Gastroesophageal sphincter (tissue), 4 donors: ENCODE measurements around the gene SLC36A2. TPM values are rescaled to one million over a fixed set of nuclear protein-coding genes. Genes with fewer than 3 reads are reported as not detected.

Source experiments
- ATAC-seq: fragments of 150-250 bp; one replicate; pipeline ENCODE4 v1.9.1; 2016; ENCODE audit warnings: mild to moderate bottlenecking, moderate library complexity
- H3K27ac ChIP-seq, 4 donors: fragments of 200-600 bp; sonication (generic) in 3 of 4; 1 replicate in 3 of 4; 2 replicates in 1 of 4; pipeline ENCODE4 v1.5.1; 2016 to 2019
- H3K27me3 ChIP-seq: fragments of 200-600 bp; sonication (generic); one replicate; pipeline ENCODE4 v1.5.1; 2019
- H3K36me3 ChIP-seq, 2 donors: fragments of 200-600 bp; sonication (generic); one replicate each; pipeline ENCODE4 v1.5.1; 2019; ENCODE audit warnings: control low read depth in 1 of 2
- H3K4me1 ChIP-seq, 3 donors: fragments of 200-600 bp; sonication (generic); 1 replicate in 2 of 3; 2 replicates in 1 of 3; pipeline ENCODE4 v1.5.1; 2016 to 2019; ENCODE audit warnings: control low read depth in 2 of 3
- H3K4me3 ChIP-seq, 2 donors: fragments of 200-600 bp; sonication (generic); one replicate each; pipeline ENCODE4 v1.5.1; 2019; ENCODE audit warnings: mild to moderate bottlenecking in 1 of 2, moderate library complexity in 1 of 2
- H3K9me3 ChIP-seq, 3 donors: fragments of 200-600 bp; sonication (generic); one replicate each; pipeline ENCODE4 v1.5.1; 2017 to 2019; ENCODE audit warnings: control low read depth in 2 of 3
- EP300 ChIP-seq: sonication (generic); formaldehyde crosslinking; IDR thresholded peaks from one replicate; pipeline ENCODE4 v1.6.1; 2017; ENCODE audit warnings: antibody characterized with exemption, mild to moderate bottlenecking
- POLR2A ChIP-seq, 2 donors: fragments of 450-650 bp; IDR thresholded peaks; one replicate each; pipeline ENCODE4 v1.6.1; 2017; ENCODE audit warnings: antibody characterized with exemption in 2 of 2, mild to moderate bottlenecking in 2 of 2, moderate library complexity in 1 of 2
- POLR2AphosphoS5 ChIP-seq: sonication (generic); formaldehyde crosslinking; IDR thresholded peaks from one replicate; pipeline ENCODE4 v1.6.1; 2017; ENCODE audit warnings: antibody characterized with exemption
- WGBS, 2 donors: methylation state at CpG; one replicate each; pipeline ENCODE4 v1.1.5; 2018; ENCODE audit warnings: low coverage in 1 of 2; 5-methylcytosine and 5-hydroxymethylcytosine counted together
- total RNA-seq, 4 donors: library from RNA; depleted of rRNA; stranded (reverse); fragments of >200 nt; gene quantifications; one replicate each; pipeline ENCODE4 v1.1.0, GENCODE V29; 2016
- TF ChIP-seq, protein P1 (sequence below), 4 experiments: fragments of 200-600 bp in 2 of 4; fragments of 450-650 bp in 2 of 4; sonication (generic) in 1 of 4; IDR thresholded peaks; one replicate each; pipeline ENCODE4 v1.5.1; 2017 to 2019; ENCODE audit warnings: antibody characterized with exemption in 4 of 4, mild to moderate bottlenecking in 2 of 4, moderate library complexity in 2 of 4

The SLC36A2 gene
- total RNA-seq, 4 donors from 2014 or later: not detected

DNA sequence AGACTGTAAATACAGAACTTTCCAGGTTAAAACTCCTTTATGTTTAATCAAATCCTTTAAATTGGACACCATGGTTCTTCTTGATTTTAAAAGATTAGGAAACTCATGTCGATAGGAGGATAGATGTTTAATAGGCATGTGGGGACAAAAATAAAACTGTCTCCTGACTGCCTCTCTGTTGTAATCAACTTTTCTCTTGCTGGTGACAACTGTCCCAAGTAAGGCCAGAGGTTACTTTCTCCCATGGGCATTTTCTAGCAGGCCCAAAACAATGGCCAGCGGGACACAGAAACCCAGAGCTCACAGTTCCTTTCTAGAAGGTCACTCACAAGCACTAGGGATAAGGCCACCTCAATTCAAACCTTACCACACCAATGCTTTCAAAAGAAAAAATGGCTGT lies 14.5 kb downstream of the SLC36A2 start:
- no peaks in the 10 kb centered on the region for H3K27me3 ChIP-seq

DNA sequence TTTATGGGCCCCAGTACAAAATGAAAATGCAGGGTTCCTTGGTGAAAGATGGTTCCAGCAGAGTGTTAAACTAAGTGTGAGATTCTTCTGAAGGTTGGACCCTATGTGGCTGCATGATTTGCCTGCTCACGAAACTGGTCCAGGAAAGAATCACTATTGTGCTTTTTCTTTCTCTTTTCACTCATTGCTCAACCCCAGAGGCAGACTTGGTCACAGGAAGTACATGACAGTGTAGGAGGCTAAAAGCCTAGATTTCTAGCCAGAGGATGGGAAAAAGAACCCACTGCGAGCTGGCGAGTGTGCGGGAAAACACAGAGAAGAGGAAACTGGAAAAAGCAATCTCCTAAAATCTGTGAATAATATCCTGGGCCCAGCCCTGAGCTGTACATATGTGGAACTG lies 18.6 kb downstream of the SLC36A2 start:
- no peak for TF ChIP-seq EP300
- no peak for TF ChIP-seq POLR2A (IDR thresholded peaks at IDR 0.05)
- no peak overlapping the region for H3K4me3 ChIP-seq
- no peak overlapping the region for H3K27ac ChIP-seq
- H3K36me3 ChIP-seq: no peaks in the 10 kb centered on the region
- H3K27me3 ChIP-seq: no peaks in the 10 kb centered on the region
- H3K9me3 ChIP-seq: no peaks in the 10 kb centered on the region
- ATAC-seq: no peak
- H3K4me1 ChIP-seq: no peaks in the 10 kb centered on the region
- WGBS, 2 donors: 57 to 83% methylated on average over 1 to 3 of the region's 4 CpGs

More for the DNA sequence above, 14.5 kb downstream of the SLC36A2 start:
- Histone ChIP-seq H3K4me3 (no peak overlapping the region), H3K36me3 (no peaks in the 10 kb centered on the region), H3K4me1 (no peaks in the 10 kb centered on the region), H3K9me3 (no peaks in the 10 kb centered on the region), H3K27ac (no peak overlapping the region)
- ATAC-seq: no peak
- 88% methylated on average over 1 of the region's 2 CpGs for WGBS, 2 donors
- TF ChIP-seq, protein P1, sequence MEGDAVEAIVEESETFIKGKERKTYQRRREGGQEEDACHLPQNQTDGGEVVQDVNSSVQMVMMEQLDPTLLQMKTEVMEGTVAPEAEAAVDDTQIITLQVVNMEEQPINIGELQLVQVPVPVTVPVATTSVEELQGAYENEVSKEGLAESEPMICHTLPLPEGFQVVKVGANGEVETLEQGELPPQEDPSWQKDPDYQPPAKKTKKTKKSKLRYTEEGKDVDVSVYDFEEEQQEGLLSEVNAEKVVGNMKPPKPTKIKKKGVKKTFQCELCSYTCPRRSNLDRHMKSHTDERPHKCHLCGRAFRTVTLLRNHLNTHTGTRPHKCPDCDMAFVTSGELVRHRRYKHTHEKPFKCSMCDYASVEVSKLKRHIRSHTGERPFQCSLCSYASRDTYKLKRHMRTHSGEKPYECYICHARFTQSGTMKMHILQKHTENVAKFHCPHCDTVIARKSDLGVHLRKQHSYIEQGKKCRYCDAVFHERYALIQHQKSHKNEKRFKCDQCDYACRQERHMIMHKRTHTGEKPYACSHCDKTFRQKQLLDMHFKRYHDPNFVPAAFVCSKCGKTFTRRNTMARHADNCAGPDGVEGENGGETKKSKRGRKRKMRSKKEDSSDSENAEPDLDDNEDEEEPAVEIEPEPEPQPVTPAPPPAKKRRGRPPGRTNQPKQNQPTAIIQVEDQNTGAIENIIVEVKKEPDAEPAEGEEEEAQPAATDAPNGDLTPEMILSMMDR (IDR thresholded peaks at IDR 0.05): no peak

DNA sequence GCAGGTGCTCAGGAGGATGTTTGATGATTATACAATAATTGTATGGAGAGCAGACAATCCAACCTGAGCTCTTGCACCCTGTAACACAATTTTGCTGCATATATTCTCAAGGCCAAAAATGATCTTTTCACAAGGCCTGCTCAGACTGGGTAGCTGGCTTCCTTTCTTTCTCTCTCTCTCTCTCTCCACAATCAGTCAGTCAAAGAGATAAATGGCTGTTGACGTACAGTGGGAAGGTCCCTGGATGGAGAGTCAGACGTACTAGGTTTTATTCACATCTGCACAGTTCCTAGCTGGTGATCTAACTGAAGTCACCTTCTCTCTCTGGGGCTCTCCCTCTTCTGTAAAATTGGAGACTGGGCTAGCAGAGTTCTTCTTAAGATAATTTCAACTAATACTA lies 19.8 kb downstream of the SLC36A2 start:
- Histone ChIP-seq H3K9me3 (no peaks in the 10 kb centered on the region), H3K27ac (no peak overlapping the region), H3K27me3 (no peaks in the 10 kb centered on the region), H3K4me3 (no peak overlapping the region), H3K36me3 (no peaks in the 10 kb centered on the region), H3K4me1 (no peaks in the 10 kb centered on the region)
- ATAC-seq: no peak
- TF ChIP-seq POLR2A (IDR thresholded peaks at IDR 0.05) (no peak), POLR2AphosphoS5 (no peak), EP300 (no peak)
- TF ChIP-seq, protein P1 (IDR thresholded peaks at IDR 0.05): no peak
- WGBS, 2 donors: 29 to 54% methylated on average over 2 of the region's 2 CpGs

DNA sequence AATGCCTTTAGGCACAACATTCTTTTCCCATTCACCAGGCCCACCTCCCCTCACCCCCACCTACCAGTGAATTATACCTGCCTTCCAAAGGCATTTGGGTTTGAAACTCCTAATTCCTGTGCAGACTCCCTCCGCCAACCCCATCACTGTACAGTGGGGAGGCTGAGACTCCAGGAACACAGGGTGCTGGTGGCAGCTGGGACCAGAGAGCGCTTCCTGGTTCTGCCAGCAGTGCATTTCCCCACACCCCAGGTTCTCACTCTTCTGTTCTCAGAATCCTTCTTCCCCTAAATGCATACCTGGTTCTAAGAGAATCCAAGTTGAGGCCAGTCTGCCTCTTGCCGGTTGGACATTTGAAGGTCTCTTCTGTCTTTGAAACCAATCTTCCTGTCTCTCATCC lies 21.1 kb downstream of the SLC36A2 start:
- Histone ChIP-seq H3K36me3 (no peaks in the 10 kb centered on the region), H3K27ac (no peak overlapping the region), H3K27me3 (no peaks in the 10 kb centered on the region), H3K9me3 (no peaks in the 10 kb centered on the region), H3K4me1 (no peaks in the 10 kb centered on the region), H3K4me3 (no peak overlapping the region)
- TF ChIP-seq EP300 (no peak), POLR2A (IDR thresholded peaks at IDR 0.05) (no peak), POLR2AphosphoS5 (no peak)
- TF ChIP-seq, protein P1 (IDR thresholded peaks at IDR 0.05): no peak
- 91 to 96% methylated on average over 2 to 3 of the region's 3 CpGs for WGBS, 2 donors
- ATAC-seq: no peak

DNA sequence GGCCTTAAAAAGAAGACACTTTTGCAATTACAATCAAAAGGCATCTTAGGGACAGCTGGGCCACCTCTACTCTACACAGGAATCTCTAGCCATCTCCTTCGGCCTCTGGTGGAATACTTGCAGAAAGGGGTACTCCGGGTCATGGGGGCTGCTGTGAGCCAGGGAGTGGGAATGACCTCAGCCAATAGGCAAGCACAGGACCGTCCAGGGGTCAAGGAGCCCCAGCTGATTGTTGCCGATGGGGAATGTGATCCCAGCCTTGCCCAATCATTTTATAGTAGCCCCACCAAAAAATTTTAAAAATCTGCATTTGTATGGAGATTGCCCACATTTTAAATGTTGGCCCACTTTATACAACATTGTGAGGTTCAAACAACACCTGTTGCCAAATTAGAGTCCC lies 26.9 kb downstream of the SLC36A2 start:
- peaks cover 0 to 11% (median 0%) of the 10 kb centered on the region in 3 donors for H3K4me1 ChIP-seq

More for the DNA sequence above, 26.9 kb downstream of the SLC36A2 start:
- no peak overlapping the region for H3K4me3 ChIP-seq
- 66 to 90% methylated on average over 4 of the region's 4 CpGs for whole genome bisulfite sequencing, 2 donors
- no peak overlapping the region for H3K27ac ChIP-seq
- H3K36me3 ChIP-seq: no peaks in the 10 kb centered on the region
- no peaks in the 10 kb centered on the region for H3K9me3 ChIP-seq
- H3K27me3 ChIP-seq: no peaks in the 10 kb centered on the region
- no peak for TF ChIP-seq POLR2AphosphoS5
- TF ChIP-seq, protein P1 (IDR thresholded peaks at IDR 0.05): no peak
- no peak for TF ChIP-seq EP300
- TF ChIP-seq POLR2A (IDR thresholded peaks at IDR 0.05): no peak
- no peak for ATAC-seq
